Epithelial cell of esophagus (primary cell): ENCODE data around the gene MORN1.

ENCODE experiments used
- DNase-seq: peaks from one replicate; pipeline ENCODE4 v3.0.0; 2010; ENCODE audit warnings: low read depth
- H3K4me3 ChIP-seq: 2 replicates; pipeline ENCODE4 v1.5.1; 2011; ENCODE audit warnings: mild to moderate bottlenecking, low read length, control low read depth
- CTCF ChIP-seq: IDR thresholded peaks from 2 replicates; pipeline ENCODE4 v1.5.1; 2011; ENCODE audit warnings: low read depth, mild to moderate bottlenecking, low read length, control low read depth, inconsistent platforms; ENCODE audit not compliant: insufficient read depth; ENCODE audit errors: missing control alignments

Gene MORN1

GRCh38 chr1:2310332-2311183 lies 80.8 kb downstream of the MORN1 start:
- no peak for TF ChIP-seq CTCF
- no peak for DNase-seq
- H3K4me3 ChIP-seq: no peak overlapping the region

- H3K4me3 ChIP-seq: no peak overlapping the region
- no peak for DNase-seq
- TF ChIP-seq CTCF: no peak
Measured at GRCh38 chr1:2308844-2309243, 82.5 kb downstream of the MORN1 start.

- DNase-seq: no peak
- no peak for TF ChIP-seq CTCF
- H3K4me3 ChIP-seq: no peak overlapping the region
Measured at GRCh38 chr1:2307972-2308371, 83.4 kb downstream of the MORN1 start.

- no peak overlapping the region for H3K4me3 ChIP-seq
- TF ChIP-seq CTCF: no peak
- no peak for DNase-seq
Measured at GRCh38 chr1:2307064-2307605, 84.2 kb downstream of the MORN1 start.

- H3K4me3 ChIP-seq: no peak overlapping the region
- TF ChIP-seq CTCF: no peak
- DNase-seq: no peak
Measured at GRCh38 chr1:2306151-2306978, 85.0 kb downstream of the MORN1 start.

GRCh38 chr1:2304921-2305681 lies 86.3 kb downstream of the MORN1 start:
- H3K4me3 ChIP-seq: no peak overlapping the region
- TF ChIP-seq CTCF: no peak
- no peak for DNase-seq
